Stimulated activated CD8-positive, alpha-beta memory T cell treated with anti-CD3 and anti-CD28 coated beads, Interleukin-7, amount 100 ng/mL, for 1 hour (primary cell): Measurements from ENCODE around the gene ABLIM3.
"Not testable (repeated sequence)": the region's sequence is repeated elsewhere in the genome, so short reads cannot be mapped to it uniquely, and the experiment has no call there.

ENCODE experiments used
- DNase-seq, 2 donors: peaks; one replicate each; pipeline ENCODE4 v3.0.0-alpha.2; 2020; ENCODE audit warnings: low read depth in 2 of 2

Gene ABLIM3

GRCh38 chr5:149257889-149258705 lies 116.8 kb downstream of the ABLIM3 start:
- DNase-seq = no peak

GRCh38 chr5:149260761-149261160 lies 119.5 kb downstream of the ABLIM3 start:
- DNase-seq = no peak

- DNase-seq = no peak
Observed at GRCh38 chr5:149261246-149261645, 120.0 kb downstream of the ABLIM3 start.

GRCh38 chr5:149262315-149262714 lies 121.0 kb downstream of the ABLIM3 start:
- no peak for DNase-seq

- peak; percentile 13 for DNase-seq
Observed at GRCh38 chr5:149264439-149265067, 123.3 kb downstream of the ABLIM3 start.

- DNase-seq = no peak
Observed at GRCh38 chr5:149265068-149265465, 123.8 kb downstream of the ABLIM3 start.

GRCh38 chr5:149265597-149265996 lies 124.3 kb downstream of the ABLIM3 start:
- DNase-seq = no peak

GRCh38 chr5:149267241-149267973 lies 126.1 kb downstream of the ABLIM3 start:
- no peak for DNase-seq

GRCh38 chr5:149268928-149269557 lies 127.8 kb downstream of the ABLIM3 start:
- DNase-seq = no peak

GRCh38 chr5:149271195-149271715 lies 130.0 kb downstream of the ABLIM3 start:
- DNase-seq = no peak

- DNase-seq = no peak
Observed at GRCh38 chr5:149271716-149272563, 130.6 kb downstream of the ABLIM3 start, which contains the start of gene AFAP1L1. AFAP1L1 (plus strand) TSS chr5:149271859; CDS start chr5:149271969, 110 bp downstream.

- not testable (repeated sequence) for DNase-seq
Observed at GRCh38 chr5:149272781-149273180, 131.5 kb downstream of the ABLIM3 start.

- no peak for DNase-seq
Observed at GRCh38 chr5:149273237-149273636, 131.9 kb downstream of the ABLIM3 start.

GRCh38 chr5:149273950-149274349 lies 132.7 kb downstream of the ABLIM3 start:
- no peak for DNase-seq

GRCh38 chr5:149274939-149275338 lies 133.6 kb downstream of the ABLIM3 start:
- no peak for DNase-seq

- DNase-seq = no peak
Observed at GRCh38 chr5:149277801-149278200, 136.5 kb downstream of the ABLIM3 start.

- DNase-seq = no peak
Observed at GRCh38 chr5:149278451-149279210, 137.3 kb downstream of the ABLIM3 start.

- no peak for DNase-seq
Observed at GRCh38 chr5:149279661-149280060, 138.4 kb downstream of the ABLIM3 start.

GRCh38 chr5:149280124-149280523 lies 138.8 kb downstream of the ABLIM3 start:
- DNase-seq = no peak

- no peak for DNase-seq
Observed at GRCh38 chr5:149280802-149281201, 139.5 kb downstream of the ABLIM3 start.
